Fibroblast of skin of right biceps (primary cell): ENCODE data around the gene OXT.

Experiments used
- DNase-seq: peaks from one replicate; pipeline ENCODE4 v3.0.0-alpha.2; 2013

The OXT gene

GRCh38 chr20:3115190-3116107 lies 44.0 kb downstream of the OXT start:
- peak; percentile 51 for DNase-seq

DNA sequence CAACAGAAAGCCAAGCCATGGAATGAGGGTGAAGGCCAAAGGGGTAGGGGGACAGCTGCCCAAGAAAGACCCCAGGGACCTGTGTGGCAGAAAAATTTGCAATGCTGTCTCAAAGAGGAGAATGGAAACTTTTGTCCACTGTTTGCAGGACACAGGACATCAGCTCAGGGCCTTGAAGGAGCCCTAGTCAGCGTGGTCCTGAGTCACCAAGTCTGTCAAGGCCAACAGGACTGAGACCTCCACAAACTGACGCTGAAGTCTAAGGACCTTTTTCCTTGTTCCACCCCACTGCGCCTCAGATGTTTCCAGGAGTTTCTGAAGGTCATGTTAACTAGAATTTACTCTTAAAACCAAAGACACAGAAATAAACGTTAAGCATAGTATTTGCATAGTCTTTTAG lies 44.9 kb downstream of the OXT start:
- DNase-seq, result no peak

DNA sequence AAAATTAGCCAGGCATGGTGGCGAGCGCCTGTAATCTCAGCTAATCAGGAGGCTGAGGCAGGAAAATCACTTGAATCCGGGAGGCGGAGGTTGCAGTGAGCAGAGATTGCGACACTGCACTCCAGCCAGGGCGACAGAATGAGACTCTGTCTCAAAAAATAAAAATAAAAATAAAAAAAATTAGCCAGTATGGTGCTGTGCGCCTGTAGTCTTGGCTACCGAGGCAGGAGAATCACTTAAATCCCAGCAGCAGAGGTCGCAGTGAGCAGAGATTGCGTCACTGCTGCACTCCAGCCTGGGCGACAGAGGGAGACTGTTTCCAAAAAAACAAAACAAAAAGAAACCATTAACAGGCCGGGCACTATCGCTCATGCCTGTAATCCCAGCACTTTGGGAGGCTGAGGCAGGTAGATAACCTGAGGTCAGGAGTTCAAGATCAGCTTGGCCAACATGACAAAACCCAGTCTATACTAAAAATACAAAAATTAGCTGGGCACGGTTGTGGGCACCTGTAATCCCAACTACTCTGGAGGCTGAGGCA lies 46.5 kb downstream of the OXT start:
- peak; percentile 67 for DNase-seq

DNA sequence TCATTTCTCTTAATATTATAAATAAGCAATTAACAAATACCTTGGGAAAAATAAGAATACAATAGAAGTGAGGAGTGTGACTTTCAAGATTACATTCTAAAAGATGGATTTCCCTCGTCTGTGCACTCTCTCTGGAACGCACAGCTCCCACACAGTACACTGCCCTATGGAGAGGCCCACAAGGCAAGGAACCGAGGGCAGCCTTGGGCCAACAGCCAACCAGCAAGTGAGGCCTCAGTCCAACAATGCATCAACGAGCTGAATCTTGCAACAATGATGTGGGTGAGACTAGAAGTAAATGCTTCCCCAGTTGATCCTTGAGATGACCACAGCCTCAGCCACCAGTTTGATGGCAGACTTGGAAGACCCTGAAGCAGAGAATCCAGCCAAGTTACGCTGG lies 47.6 kb downstream of the OXT start:
- DNase-seq, result no peak

- no peak for DNase-seq
Measured at GRCh38 chr20:3121271-3121911, 50.0 kb downstream of the OXT start.
